T-helper 1 cell treated with Interleukin-12 subunit alpha and Interleukin-12 subunit beta and Interleukin-4 antibody, amounts not matched to agents 30 ng/mL and 1 ng/mL, for 36 hours (primary cell): ENCODE measurements around the gene KCTD10. TPM values are rescaled to one million over a fixed set of nuclear protein-coding genes. Genes with fewer than 3 reads are reported as not detected.
"Not testable (repeated sequence)": the region's sequence is repeated elsewhere in the genome, so short reads cannot be mapped to it uniquely, and the experiment has no call there.

Source experiments
- intact Hi-C: fragments of 100-400 bp; cut with micrococcal nuclease; formaldehyde crosslinking; loops from one replicate; pipeline ENCODE4 v1.15.1; 2024
- total RNA-seq: library from RNA; stranded (reverse); gene quantifications from 2 replicates; pipeline ENCODE4 v1.2.3, GENCODE V29; 2022

The KCTD10 gene
- total RNA-seq, 1 donor from 2014 or later: 52.5 TPM

- intact Hi-C loops: not testable (repeated sequence)
These were observed 3.4 kb downstream of the KCTD10 start for GRCh38 chr12:109473526-109474270.

GRCh38 chr12:109473006-109473405, 4.1 kb downstream of the KCTD10 start:
- intact Hi-C loops: no loop called here

- intact Hi-C loops: no loop called here
These were observed 7.6 kb downstream of the KCTD10 start for GRCh38 chr12:109469517-109469916.

GRCh38 chr12:109467978-109468676, 9.0 kb downstream of the KCTD10 start:
- intact Hi-C loops: no loop called here

GRCh38 chr12:109466821-109467220, 10.3 kb downstream of the KCTD10 start:
- intact Hi-C loops: no loop called here

GRCh38 chr12:109466305-109466704, 10.8 kb downstream of the KCTD10 start:
- intact Hi-C loops: no loop called here

GRCh38 chr12:109464642-109465351, 12.3 kb downstream of the KCTD10 start:
- intact Hi-C loops: no loop called here

GRCh38 chr12:109463756-109464155, 13.3 kb downstream of the KCTD10 start:
- intact Hi-C loops: loop anchor here (2.0 kb wide), 1 partner anchor 35 kb away; no protein-coding TSS in a partner anchor

GRCh38 chr12:109462868-109463692, 14.0 kb downstream of the KCTD10 start:
- intact Hi-C loops: loop anchor here (2.0 kb wide), 1 partner anchor 34 kb away; no protein-coding TSS in a partner anchor

GRCh38 chr12:109461846-109462756, 15.0 kb downstream of the KCTD10 start:
- intact Hi-C loops: loop anchor here (2.0 kb wide), 1 partner anchor 33 kb away; no protein-coding TSS in a partner anchor

GRCh38 chr12:109461049-109461845, 15.9 kb downstream of the KCTD10 start:
- intact Hi-C loops: no loop called here

- intact Hi-C loops: no loop called here
These were observed 16.6 kb downstream of the KCTD10 start for GRCh38 chr12:109460538-109460937.

- intact Hi-C loops: no loop called here
These were observed 17.9 kb downstream of the KCTD10 start for GRCh38 chr12:109459247-109459646.

- intact Hi-C loops: no loop called here
These were observed 18.3 kb downstream of the KCTD10 start for GRCh38 chr12:109458771-109459208.

GRCh38 chr12:109458086-109458485, 19.0 kb downstream of the KCTD10 start:
- intact Hi-C loops: no loop called here

- intact Hi-C loops: no loop called here
These were observed 21.4 kb downstream of the KCTD10 start for GRCh38 chr12:109455706-109456105.

GRCh38 chr12:109452489-109452888, 24.6 kb downstream of the KCTD10 start:
- intact Hi-C loops: no loop called here

GRCh38 chr12:109451400-109451799, 25.7 kb downstream of the KCTD10 start:
- intact Hi-C loops: no loop called here

GRCh38 chr12:109450980-109451379, 26.1 kb downstream of the KCTD10 start:
- intact Hi-C loops: no loop called here
